GM12878 (cell line): ENCODE measurements around the gene OSBPL3. TPM values are rescaled to one million over a fixed set of nuclear protein-coding genes. Genes with fewer than 3 reads are reported as not detected.

Source experiments
- ATAC-seq: fragments of 200-7000 bp; cut with Tn5 transposase; 3 replicates; pipeline ENCODE4 v1.9.1; 2020; ENCODE audit warnings: mild to moderate bottlenecking, moderate library complexity
- BruUV-seq: library from RNA; stranded (reverse); fragments of 400-500 nt; replicated peaks from 2 replicates; lab custom pipeline; 2021; lab: Mats Ljungman, UMichigan
- CTCF ChIA-PET: fragments of 300-600 bp; sonication (Branson Sonifier 250); formaldehyde crosslinking; extraction: SDS; loops from one replicate; lab custom pipeline; 2021; ENCODE audit warnings: inconsistent platforms; lab: Yijun Ruan, JAX
- POLR2A ChIA-PET: fragments of 350-600 bp; formaldehyde crosslinking; extraction: SDS; loops from one replicate; lab custom pipeline; 2021; ENCODE audit warnings: inconsistent platforms; lab: Charles Lee
- RAD21 ChIA-PET: fragments of 300-600 bp; sonication (Branson Sonifier 250); formaldehyde crosslinking; loops from one replicate; lab custom pipeline; 2023; ENCODE audit warnings: antibody characterized with exemption; ENCODE audit not compliant: unreplicated experiment; lab: Charles Lee
- SMC1A ChIA-PET: fragments of 300-600 bp; sonication (Branson Sonifier 250); formaldehyde crosslinking; loops from one replicate; lab custom pipeline; 2023; ENCODE audit not compliant: unreplicated experiment, uncharacterized antibody; lab: Charles Lee
- DNase-seq: peaks from one replicate; pipeline ENCODE4 v3.0.0-alpha.2; 2011; ENCODE audit warnings: low read depth, low spot score
- FAIRE-seq: peaks from 3 replicates; lab custom pipeline; 2011; peaks lifted over from hg19 to GRCh38; lab: Jason Lieb, UNC
- H2AFZ ChIP-seq: 2 replicates; pipeline ENCODE4 v1.6.0; 2011; ENCODE audit warnings: low read depth, low read length, control low read depth; ENCODE audit not compliant: control insufficient read depth
- H3K27ac ChIP-seq: 2 replicates; pipeline ENCODE4 v1.5.1; 2011; ENCODE audit warnings: control low read depth; ENCODE audit not compliant: control insufficient read depth, insufficient read depth
- H3K27me3 ChIP-seq, 2 experiments: replicated peaks in 1 of 2; 2 replicates each; pipeline versions ENCODE4 v1.6.0 to v1.6.1; 2011; ENCODE audit warnings: low read length in 1 of 2; ENCODE audit not compliant: control insufficient read depth in 2 of 2, insufficient read depth in 2 of 2
- H3K36me3 ChIP-seq, 2 experiments: 2 replicates each; pipeline ENCODE4 v1.5.1; 2011; ENCODE audit warnings: low read length in 1 of 2; ENCODE audit not compliant: control insufficient read depth in 2 of 2, insufficient read depth in 2 of 2
- H3K4me1 ChIP-seq: 2 replicates; pipeline ENCODE4 v1.6.1; 2011; ENCODE audit warnings: mild to moderate bottlenecking, low read length, moderate library complexity, mixed read lengths; ENCODE audit not compliant: control insufficient read depth, insufficient read depth
- H3K4me2 ChIP-seq: 2 replicates; pipeline ENCODE4 v1.6.0; 2011; ENCODE audit warnings: control low read depth; ENCODE audit not compliant: control insufficient read depth, insufficient read depth
- H3K4me3 ChIP-seq: fragments of 200-600 bp; sonication (generic); 2 replicates; pipeline ENCODE4 v1.5.1; 2016
- H3K79me2 ChIP-seq: 2 replicates; pipeline ENCODE4 v1.6.0; 2011; ENCODE audit warnings: low read length; ENCODE audit not compliant: control insufficient read depth, insufficient read depth
- H3K9ac ChIP-seq: 2 replicates; pipeline ENCODE4 v1.8.0; 2011; ENCODE audit warnings: low read length, control low read depth, mixed read lengths; ENCODE audit not compliant: control insufficient read depth, insufficient read depth
- H3K9me3 ChIP-seq: replicated peaks from 3 replicates; pipeline ENCODE4 v1.5.1; 2011; ENCODE audit warnings: mild to moderate bottlenecking, low read length; ENCODE audit not compliant: control insufficient read depth, insufficient read depth
- H4K20me1 ChIP-seq: 2 replicates; pipeline ENCODE4 v1.6.0; 2011; ENCODE audit not compliant: control insufficient read depth, insufficient read depth
- CHD4 ChIP-seq: fragments of 200-600 bp; sonication (generic); IDR thresholded peaks from 2 replicates; pipeline ENCODE4 v1.6.1; 2016; ENCODE audit warnings: mild to moderate bottlenecking
- CREM ChIP-seq: IDR thresholded peaks from 2 replicates; pipeline ENCODE4 v1.6.1; 2014; ENCODE audit warnings: antibody characterized with exemption, low read depth
- IRF4 ChIP-seq: IDR thresholded peaks from 2 replicates; pipeline ENCODE4 v1.6.1; 2011; ENCODE audit warnings: low read depth, low read length
- KLF5 ChIP-seq: fragments of 450-650 bp; IDR thresholded peaks from 2 replicates; pipeline ENCODE4 v1.6.1; 2014; ENCODE audit warnings: mild to moderate bottlenecking; ENCODE audit not compliant: partially characterized antibody
- PAX5 ChIP-seq: IDR thresholded peaks from 2 replicates; pipeline ENCODE4 v1.6.1; 2011; ENCODE audit warnings: low read depth, low read length, borderline replicate concordance
- PAX8 ChIP-seq: fragments of 450-650 bp; IDR thresholded peaks from 2 replicates; pipeline ENCODE4 v1.6.1; 2017; ENCODE audit warnings: mild to moderate bottlenecking, moderate library complexity
- PML ChIP-seq: IDR thresholded peaks from 2 replicates; pipeline ENCODE4 v1.6.1; 2012; ENCODE audit warnings: low read length, inconsistent platforms
- WGBS: methylation state at CpG from one replicate; pipeline ENCODE4 v1.1.6; 2016; ENCODE audit warnings: low lambda C conversion rate; ENCODE audit not compliant: insufficient replicate concordance, insufficient coverage; ENCODE audit errors: missing lambda C conversion rate; 5-methylcytosine and 5-hydroxymethylcytosine counted together
- in situ Hi-C: fragments of 300-500 bp; cut with MboI; formaldehyde crosslinking; loops from 9 replicates; pipeline ENCODE4 v1.14.3; 2018; ENCODE audit warnings: mixed read lengths
- intact Hi-C: fragments of 100-400 bp; cut with micrococcal nuclease; formaldehyde crosslinking; loops from one replicate; pipeline ENCODE4 v1.14.2; 2022; ENCODE audit not compliant: unreplicated experiment
- polyA plus RNA-seq, 11 experiments: library from polyadenylated mRNA; depleted of rRNA in 4 of 11; unstranded in 6 of 11; stranded (reverse) in 5 of 11; fragments of >200 nt; fragmentation: Nextera tagmentation in 4 of 11; fragmentation: Illumina TruSeq in 1 of 11; extraction: Ambion mirVana in 4 of 11; extraction: Trizol in 1 of 11; gene quantifications; 1 replicate in 1 of 11; 2 replicates in 10 of 11; pipeline versions ENCODE4 v1.2.1 to v1.2.3, GENCODE V29; 2011 to 2016; ENCODE audit warnings: inconsistent platforms in 2 of 11, missing spikeins in 2 of 11, low read depth in 1 of 11
- total RNA-seq, 4 experiments: library from RNA; depleted of rRNA in 3 of 4; stranded (reverse); fragments of >200 nt in 3 of 4; fragmentation: Illumina TruSeq in 1 of 4; extraction: Trizol in 1 of 4; gene quantifications; 2 replicates each; pipeline versions ENCODE4 v1.2.1 to v1.2.3, GENCODE V29; 2013 to 2021

Gene OSBPL3
- total and polyA plus RNA-seq, 10 of the 15 experiments (the other 5 are each of a cell fraction or from before 2014, with no cell fraction given) = 6.1 to 46.6 (median 27.0) TPM

DNA sequence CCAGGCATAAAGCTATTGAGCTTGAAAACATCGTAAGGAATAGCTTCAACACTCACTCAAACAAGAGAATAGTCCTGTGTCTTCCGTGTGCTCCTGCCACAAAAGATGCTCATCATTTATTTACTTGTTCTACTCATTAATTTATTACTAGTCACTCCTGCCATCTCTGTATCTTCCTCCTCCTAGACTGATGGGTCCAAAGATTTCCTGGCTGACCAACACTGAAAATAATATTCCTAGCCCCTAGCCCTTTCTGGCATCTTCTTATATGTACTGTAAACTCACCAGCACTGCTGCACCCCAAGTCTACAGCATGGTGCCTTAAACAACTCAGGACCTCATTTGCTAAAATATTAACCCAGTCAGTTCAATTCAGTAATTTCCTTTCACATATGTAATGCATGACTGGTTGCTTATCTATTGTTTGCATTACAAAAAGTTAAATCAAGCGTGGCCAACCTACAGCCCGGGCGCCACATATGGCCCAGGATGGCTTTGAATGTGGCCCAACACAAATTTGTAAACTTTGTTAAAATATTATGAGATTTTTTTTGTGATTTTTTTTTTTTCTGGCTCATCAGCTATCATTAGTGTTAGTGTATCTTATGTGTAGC lies 136.1 kb downstream of the OSBPL3 start:
- no peak overlapping the region for H3K4me3 ChIP-seq
- WGBS = 88% methylated on average over 5 of the region's 5 CpGs
- ChIA-PET POLR2A (interaction anchor here (0.6 to 1.4 kb wide), 3 partner anchors 23 to 209 kb away, joined by 3 to 5 read pairs (median 3); no protein-coding TSS in a partner anchor), RAD21 (interaction anchor here (0.9 to 3.2 kb wide), 6 partner anchors 23 to 138 kb away, joined by 3 to 24 read pairs (median 4); no protein-coding TSS in a partner anchor)
- H4K20me1 ChIP-seq = no peaks in the 10 kb centered on the region
- no peak overlapping the region for H2AFZ ChIP-seq
- no peaks in the 10 kb centered on the region for H3K79me2 ChIP-seq
- BruUV-seq = TSS peak; percentile 37
- FAIRE-seq = peak; percentile 47
- no peak overlapping the region for H3K4me2 ChIP-seq
- TF ChIP-seq CREM = no peak
- peak; percentile 80; the same call in 1 of the 2 replicates for TF ChIP-seq PAX8
- TF ChIP-seq PAX5 = 0 out of 2 replicates have a peak, but pooled peaks have one; percentile 54
- TF ChIP-seq CHD4 = no peak
- TF ChIP-seq IRF4 = no peak
- TF ChIP-seq KLF5 = no peak
- peak; percentile 6; the same call in 1 of the 2 replicates for TF ChIP-seq PML
- TF ChIP-seq, all 136 proteins: peak for 3
- intact Hi-C loops (loop anchor here (1.0 to 2.0 kb wide), 2 partner anchors 23 to 123 kb away; no protein-coding TSS in a partner anchor), in situ Hi-C loops (no loop called here)
- Histone ChIP-seq H3K9ac (no peak overlapping the region), H3K27me3 (no peaks in the 10 kb centered on the region), H3K36me3 (peaks cover 0 to 3% of the 10 kb centered on the region in 2 experiments; a peak in 2 of 4 replicates), H3K4me1 (peaks cover 22% of the 10 kb centered on the region), H3K9me3 (no peaks in the 10 kb centered on the region), H3K27ac (peak overlapping the region; percentile 61)
- DNase-seq (no peak), ATAC-seq (peak; percentile 60)
- SMC1A ChIA-PET = interaction anchor here (0.7 to 4.3 kb wide), 11 partner anchors 11 to 134 kb away, joined by 3 to 20 read pairs (median 6); partner anchors contain the start of gene OSBPL3
- CTCF ChIA-PET = interaction anchor here (1.0 to 2.6 kb wide), 4 partner anchors 23 to 138 kb away, joined by 3 to 12 read pairs (median 4); no protein-coding TSS in a partner anchor
